K562 (cell line): ENCODE results near the gene TNFSF4. TPM values are rescaled to one million over a fixed set of nuclear protein-coding genes. Genes with fewer than 3 reads are reported as not detected.
"Not testable (repeated sequence)": the region's sequence is repeated elsewhere in the genome, so short reads cannot be mapped to it uniquely, and the experiment has no call there.

ENCODE experiments used
- ATAC-seq: fragments of 200-7000 bp; cut with Tn5 transposase; 3 replicates; pipeline ENCODE4 v1.9.1; 2020; ENCODE audit warnings: moderate library complexity
- BruUV-seq: library from RNA; stranded (reverse); fragments of 400-500 nt; replicated peaks from 2 replicates; lab custom pipeline; 2021; lab: Mats Ljungman, UMichigan
- CTCF ChIA-PET: fragments of 300-600 bp; formaldehyde crosslinking; extraction: SDS; loops from one replicate; lab custom pipeline; 2021; ENCODE audit warnings: low intra/inter-chr PET ratio; lab: Yijun Ruan, JAX
- POLR2A ChIA-PET: fragments of 300-600, 350-650 bp; sonication (Branson Sonifier 250); formaldehyde crosslinking; extraction: SDS; loops from one replicate; lab custom pipeline; 2021; ENCODE audit warnings: antibody characterized with exemption, inconsistent platforms; lab: Yijun Ruan, JAX
- DNase-seq, 4 experiments: peaks; one replicate each; pipeline versions ENCODE4 v3.0.0 to v3.0.0-alpha.2; 2011 to 2018; ENCODE audit warnings: low spot score in 3 of 4, mixed read lengths in 3 of 4; ENCODE audit errors: extremely low read depth in 1 of 4
- FAIRE-seq: peaks from 2 replicates; lab custom pipeline; 2011; peaks lifted over from hg19 to GRCh38; lab: Jason Lieb, UNC
- H2AFZ ChIP-seq: 2 replicates; pipeline ENCODE4 v1.6.0; 2011; ENCODE audit warnings: low read depth, low read length, control low read depth, inconsistent platforms
- H3K27ac ChIP-seq: fragments of 200-600 bp; 3 replicates; pipeline ENCODE4 v1.8.0; 2011; ENCODE audit warnings: low read depth, mild to moderate bottlenecking, control low read depth, inconsistent platforms, low read length, moderate library complexity, mixed read lengths; ENCODE audit errors: extremely low read depth
- H3K27me3 ChIP-seq, 2 experiments: fragments of 300-600 bp in 1 of 2; 2 replicates in 1 of 2; 3 replicates in 1 of 2; pipeline versions ENCODE4 v1.6.0 to v1.8.0; 2011; ENCODE audit warnings: inconsistent platforms in 2 of 2, low read length in 2 of 2, mild to moderate bottlenecking in 1 of 2, mixed read lengths in 1 of 2, moderate library complexity in 1 of 2; ENCODE audit not compliant: control insufficient read depth in 2 of 2, insufficient read depth in 2 of 2
- H3K36me3 ChIP-seq: fragments of 300-600 bp; 3 replicates; pipeline ENCODE4 v1.8.0; 2011; ENCODE audit warnings: mild to moderate bottlenecking, low read length, inconsistent platforms; ENCODE audit not compliant: control insufficient read depth, insufficient read depth
- H3K4me1 ChIP-seq, 2 experiments: fragments of 200-600 bp in 1 of 2; replicated peaks in 1 of 2; 2 replicates in 1 of 2; 3 replicates in 1 of 2; pipeline versions ENCODE4 v1.5.1 to v1.8.0; 2011; ENCODE audit warnings: inconsistent platforms in 2 of 2, low read length in 2 of 2, mild to moderate bottlenecking in 1 of 2, mixed read lengths in 1 of 2, moderate library complexity in 1 of 2; ENCODE audit not compliant: control insufficient read depth in 2 of 2, insufficient read depth in 2 of 2
- H3K4me2 ChIP-seq: 2 replicates; pipeline ENCODE4 v1.6.1; 2011; ENCODE audit warnings: low read length, control low read depth, inconsistent platforms, mixed read lengths; ENCODE audit not compliant: insufficient read depth
- H3K4me3 ChIP-seq: fragments of 200-600 bp; sonication (generic), shearing (Covaris generic); 2 replicates; pipeline ENCODE4 v1.5.1; 2016; ENCODE audit warnings: control low read depth, inconsistent platforms
- H3K79me2 ChIP-seq: fragments of 200-600 bp; 3 replicates; pipeline ENCODE4 v1.8.0; 2011; ENCODE audit warnings: low read length, inconsistent platforms; ENCODE audit not compliant: control insufficient read depth, insufficient read depth
- H3K9ac ChIP-seq, 2 experiments: 2 replicates each; pipeline versions ENCODE4 v1.6.0 to v1.6.1; 2011; ENCODE audit warnings: low read depth in 2 of 2, low read length in 2 of 2, control low read depth in 1 of 2, inconsistent platforms in 1 of 2, mild to moderate bottlenecking in 1 of 2, mixed read lengths in 1 of 2; ENCODE audit not compliant: insufficient read depth in 1 of 2
- H3K9me1 ChIP-seq: one replicate; pipeline ENCODE4 v1.6.0; 2011; ENCODE audit warnings: inconsistent platforms, mild to moderate bottlenecking, low read length, moderate library complexity; ENCODE audit not compliant: control insufficient read depth, insufficient read depth
- H3K9me3 ChIP-seq: replicated peaks from 2 replicates; pipeline ENCODE4 v1.5.1; 2011; ENCODE audit warnings: low read depth, low read length, inconsistent platforms; ENCODE audit not compliant: control insufficient read depth, insufficient read depth
- H4K20me1 ChIP-seq: replicated peaks from 2 replicates; pipeline ENCODE4 v1.6.1; 2011; ENCODE audit warnings: low read length, inconsistent platforms, mixed read lengths; ENCODE audit not compliant: control insufficient read depth, insufficient read depth
- ZNF146 ChIP-seq: IDR thresholded peaks from one replicate; pipeline ENCODE4 v1.6.1; 2018; ENCODE audit warnings: missing compliant biosample characterization; ENCODE audit not compliant: unreplicated experiment
- WGBS: fragments of 100-300 bp; shearing (Covaris generic); methylation state at CpG from one replicate; pipeline ENCODE4 v1.1.6; 2016; ENCODE audit warnings: low coverage, mixed read lengths; ENCODE audit not compliant: insufficient coverage; ENCODE audit errors: missing lambda C conversion rate; 5-methylcytosine and 5-hydroxymethylcytosine counted together
- in situ Hi-C: fragments of 300-500 bp; cut with MboI; formaldehyde crosslinking; loops from 4 replicates; pipeline ENCODE4 v1.15.0; 2018; ENCODE audit warnings: inconsistent platforms, mixed read lengths
- intact Hi-C: fragments of 100-400 bp; cut with micrococcal nuclease; formaldehyde crosslinking; loops from 2 replicates; pipeline ENCODE4 v1.14.2; 2022
- polyA plus RNA-seq, 8 experiments: library from polyadenylated mRNA; depleted of rRNA in 4 of 8; stranded (reverse) in 5 of 8; unstranded in 3 of 8; fragments of >200 nt; fragmentation: Nextera tagmentation in 2 of 8; fragmentation: Illumina TruSeq in 1 of 8; extraction: Ambion mirVana in 2 of 8; extraction: Trizol in 1 of 8; gene quantifications; 2 replicates each; pipeline versions ENCODE4 v1.2.1 to v1.2.3, GENCODE V29; 2011 to 2014; ENCODE audit warnings: inconsistent platforms in 1 of 8, missing spikeins in 1 of 8
- total RNA-seq, 7 experiments: library from RNA; depleted of rRNA in 6 of 7; stranded (reverse); fragments of >200 nt in 6 of 7; fragmentation: Illumina TruSeq in 2 of 7; extraction: Trizol in 2 of 7; gene quantifications; 2 replicates each; pipeline versions ENCODE4 v1.2.1 to v1.2.3, GENCODE V29; 2011 to 2021; ENCODE audit warnings: low replicate concordance in 1 of 7

TNFSF4 gene
- total and polyA plus RNA-seq, 9 of the 15 experiments (the other 6 are each of a cell fraction or from before 2014, with no cell fraction given), result 0.08 to 0.23 (median 0.15) TPM; not detected in 1

DNA sequence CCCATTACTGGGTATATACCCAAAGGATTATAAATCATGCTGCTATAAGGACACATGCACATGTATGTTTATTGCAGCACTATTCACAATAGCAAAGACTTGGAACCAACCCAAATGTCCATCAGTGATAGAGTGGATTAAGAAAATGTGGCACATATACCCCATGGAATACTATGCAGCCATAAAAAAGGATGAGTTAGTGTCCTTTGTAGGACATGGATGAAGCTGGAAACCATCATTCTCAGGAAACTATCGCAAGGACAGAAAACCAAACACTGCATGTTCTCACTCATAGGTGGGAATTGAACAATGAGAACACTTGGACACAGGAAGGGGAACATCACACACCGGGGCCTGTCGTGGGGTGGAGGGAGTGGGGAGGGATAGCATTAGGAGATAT is 27.3 kb upstream of the TNFSF4 start:
- intact Hi-C loops, CTCF ChIA-PET, DNase-seq, H3K36me3 ChIP-seq, H3K27me3 ChIP-seq, BruUV-seq, in situ Hi-C loops, H3K79me2 ChIP-seq, H4K20me1 ChIP-seq, H3K4me3 ChIP-seq, H3K27ac ChIP-seq, H3K9me3 ChIP-seq, H3K9me1 ChIP-seq, H2AFZ ChIP-seq, H3K4me2 ChIP-seq, ATAC-seq, H3K4me1 ChIP-seq, H3K9ac ChIP-seq, FAIRE-seq: not testable (repeated sequence)
- peak; percentile 78 for TF ChIP-seq ZNF146 (CRISPR knock-in tag)
- 0% methylated on average over 1 of the region's 3 CpGs for WGBS
- POLR2A ChIA-PET, result interaction anchor here (1.1 kb wide), 1 partner anchor 195 kb away, joined by 4 read pairs; no protein-coding TSS in a partner anchor

DNA sequence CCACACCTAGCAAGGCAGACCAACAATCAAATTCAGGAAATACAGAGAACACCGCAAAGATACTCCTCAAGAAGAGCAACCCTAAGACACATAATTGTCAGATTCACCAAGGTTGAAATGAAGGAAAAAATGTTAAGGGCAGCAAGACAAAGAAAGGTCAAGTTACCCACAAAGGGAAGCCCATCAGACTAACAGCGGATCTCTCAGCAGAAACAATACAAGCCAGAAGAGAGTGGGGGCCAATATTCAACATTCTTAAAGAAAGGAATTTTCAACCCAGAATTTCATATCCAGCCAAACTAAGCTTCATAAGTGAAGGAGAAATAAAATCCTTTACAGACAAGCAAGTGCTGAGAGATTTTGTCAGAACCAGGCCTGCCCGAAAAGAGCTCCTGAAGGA is 21.9 kb upstream of the TNFSF4 start:
- H2AFZ ChIP-seq, H3K9me3 ChIP-seq, DNase-seq, H3K27ac ChIP-seq, POLR2A ChIA-PET, H3K27me3 ChIP-seq, BruUV-seq, H3K79me2 ChIP-seq, H3K4me1 ChIP-seq, in situ Hi-C loops, H3K36me3 ChIP-seq, intact Hi-C loops, FAIRE-seq, H3K4me3 ChIP-seq, H3K9me1 ChIP-seq, H4K20me1 ChIP-seq, H3K9ac ChIP-seq, H3K4me2 ChIP-seq, ATAC-seq, CTCF ChIA-PET: not testable (repeated sequence)
- 3% methylated on average over 3 of the region's 3 CpGs for WGBS
